NCI-H226 (cell line): ENCODE measurements around the gene CDYL2.
A peak's percentile ranks its signal among the peaks of the same experiment; 100 is the strongest.
"Not testable (repeated sequence)": the region's sequence is repeated elsewhere in the genome, so short reads cannot be mapped to it uniquely, and the experiment has no call there.

ENCODE experiments used
- DNase-seq: peaks from one replicate; pipeline ENCODE4 v3.0.0-alpha.2; 2015

Gene CDYL2

GRCh38 chr16:80667251-80667560 is 137.2 kb downstream of the CDYL2 start:
- DNase-seq: no peak

- DNase-seq: no peak
Measured at GRCh38 chr16:80666378-80667250, 137.8 kb downstream of the CDYL2 start.

- no peak for DNase-seq
Measured at GRCh38 chr16:80665356-80665755, 139.0 kb downstream of the CDYL2 start.

GRCh38 chr16:80664786-80665185 is 139.6 kb downstream of the CDYL2 start:
- no peak for DNase-seq

- no peak for DNase-seq
Measured at GRCh38 chr16:80664226-80664625, 140.2 kb downstream of the CDYL2 start.

GRCh38 chr16:80663078-80663477 is 141.3 kb downstream of the CDYL2 start:
- no peak for DNase-seq

- DNase-seq: no peak
Measured at GRCh38 chr16:80659865-80660264, 144.5 kb downstream of the CDYL2 start.

GRCh38 chr16:80656711-80657150 is 147.7 kb downstream of the CDYL2 start:
- no peak for DNase-seq

- no peak for DNase-seq
Measured at GRCh38 chr16:80656161-80656560, 148.2 kb downstream of the CDYL2 start.

- DNase-seq: no peak
Measured at GRCh38 chr16:80655751-80656150, 148.6 kb downstream of the CDYL2 start.

- DNase-seq: no peak
Measured at GRCh38 chr16:80654094-80654862, 150.1 kb downstream of the CDYL2 start.

GRCh38 chr16:80652441-80652840 is 152.0 kb downstream of the CDYL2 start:
- DNase-seq: no peak

GRCh38 chr16:80650281-80650680 is 154.1 kb downstream of the CDYL2 start:
- not testable (repeated sequence) for DNase-seq

- no peak for DNase-seq
Measured at GRCh38 chr16:80640316-80640715, 164.1 kb downstream of the CDYL2 start.

GRCh38 chr16:80639636-80640035 is 164.8 kb downstream of the CDYL2 start:
- no peak for DNase-seq

- DNase-seq: no peak
Measured at GRCh38 chr16:80637621-80638020, 166.8 kb downstream of the CDYL2 start.

- peak; percentile 73 for DNase-seq
Measured at GRCh38 chr16:80631581-80631980, 172.8 kb downstream of the CDYL2 start.

- DNase-seq: no peak
Measured at GRCh38 chr16:80628254-80628653, 176.1 kb downstream of the CDYL2 start.

GRCh38 chr16:80627108-80627507 is 177.3 kb downstream of the CDYL2 start:
- DNase-seq: no peak

- no peak for DNase-seq
Measured at GRCh38 chr16:80623376-80623775, 181.0 kb downstream of the CDYL2 start.

GRCh38 chr16:80622007-80622406 is 182.4 kb downstream of the CDYL2 start:
- no peak for DNase-seq

- no peak for DNase-seq
Measured at GRCh38 chr16:80620736-80621605, 183.4 kb downstream of the CDYL2 start.

GRCh38 chr16:80619824-80620223 is 184.6 kb downstream of the CDYL2 start:
- DNase-seq: no peak
